BLaER1 treated with 17β-estradiol and CSF1 and Interleukin-3, amounts not matched to agents 10 nM and 100 nM (cell line): Measurements from ENCODE around the gene GPC3.

Experiments
- H3K27ac ChIP-seq, 11 experiments: shearing (Covaris generic); formaldehyde crosslinking; 2 replicates each; pipeline ENCODE4 v1.8.1; 2022
- H3K27me3 ChIP-seq, 11 experiments: shearing (Covaris generic); formaldehyde crosslinking; 2 replicates each; pipeline ENCODE4 v1.8.1; 2022
- H3K36me3 ChIP-seq, 11 experiments: shearing (Covaris generic); formaldehyde crosslinking; 2 replicates each; pipeline ENCODE4 v1.8.1; 2022
- H3K4me1 ChIP-seq, 10 experiments: shearing (Covaris generic); formaldehyde crosslinking; 2 replicates each; pipeline ENCODE4 v1.8.1; 2022
- H3K4me2 ChIP-seq, 11 experiments: shearing (Covaris generic); formaldehyde crosslinking; 2 replicates each; pipeline ENCODE4 v1.8.1; 2022
- H3K4me3 ChIP-seq, 10 experiments: shearing (Covaris generic); formaldehyde crosslinking; 2 replicates each; pipeline ENCODE4 v1.8.1; 2022
- H3K9ac ChIP-seq, 11 experiments: shearing (Covaris generic); formaldehyde crosslinking; 2 replicates each; pipeline ENCODE4 v1.8.1; 2022
- H3K9me3 ChIP-seq, 11 experiments: shearing (Covaris generic); formaldehyde crosslinking; replicated peaks in 1 of 11; 2 replicates each; pipeline ENCODE4 v1.8.1; 2022
- H4K20me1 ChIP-seq, 11 experiments: shearing (Covaris generic); formaldehyde crosslinking; 2 replicates each; pipeline ENCODE4 v1.8.1; 2022
- Cebpa-rat ChIP-seq, 11 experiments: shearing (Covaris generic); IDR thresholded peaks; 2 replicates each; pipeline ENCODE4 v1.8.1; 2022

The GPC3 gene

GRCh38 chrX:133985164-133985966, at the start of gene GPC3:
Gene GPC3 (minus strand): TSS chrX:133985594.
- H4K20me1 ChIP-seq = no peaks in the 10 kb centered on the region; a peak in 1 of 22 replicates
- H3K4me1 ChIP-seq = no peaks in the 10 kb centered on the region
- H3K36me3 ChIP-seq = no peaks in the 10 kb centered on the region
- H3K4me3 ChIP-seq = no peak within 1 kb of the TSS
- no peak within 1 kb of the TSS for H3K27ac ChIP-seq
- H3K9me3 ChIP-seq = peaks cover 14 to 36% (median 30%) of the 10 kb centered on the region in 11 experiments
- TF ChIP-seq Cebpa-rat (IDR thresholded peaks at IDR 0.05) = no peak
- peaks cover 53 to 92% (median 83%) of the 10 kb centered on the region in 11 experiments for H3K27me3 ChIP-seq
- H3K4me2 ChIP-seq = no peak within 1 kb of the TSS
- H3K9ac ChIP-seq = no peak within 1 kb of the TSS

- no peak for TF ChIP-seq Cebpa-rat (IDR thresholded peaks at IDR 0.05)
- peaks cover 70 to 92% (median 89%) of the 10 kb centered on the region in 11 experiments for H3K27me3 ChIP-seq
- H3K36me3 ChIP-seq = no peaks in the 10 kb centered on the region
- H3K27ac ChIP-seq = no peak overlapping the region
- H3K4me3 ChIP-seq = no peak overlapping the region
- H3K9ac ChIP-seq = no peak overlapping the region
- H3K4me1 ChIP-seq = no peaks in the 10 kb centered on the region
- no peaks in the 10 kb centered on the region; a peak in 2 of 22 replicates for H4K20me1 ChIP-seq
- no peak overlapping the region for H3K4me2 ChIP-seq
- peaks cover 0 to 8% (median 0%) of the 10 kb centered on the region in 11 experiments; a peak in 2 of 22 replicates for H3K9me3 ChIP-seq
These were observed 47.0 kb upstream of the GPC3 start for GRCh38 chrX:134032441-134032840.

GRCh38 chrX:134026565-134027311, 41.3 kb upstream of the GPC3 start:
- Histone ChIP-seq H3K27me3 (peaks cover 78 to 95% (median 93%) of the 10 kb centered on the region in 11 experiments), H3K27ac (no peak overlapping the region), H4K20me1 (no peaks in the 10 kb centered on the region; a peak in 2 of 22 replicates), H3K4me2 (peak overlapping the region in 10 of 11 experiments; percentile 2 to 72 (median 45); a peak in 16 of 22 replicates), H3K36me3 (no peaks in the 10 kb centered on the region), H3K9me3 (no peaks in the 10 kb centered on the region), H3K4me1 (peaks cover 0 to 20% (median 0%) of the 10 kb centered on the region in 10 experiments; a peak in 6 of 20 replicates), H3K4me3 (peak overlapping the region in 3 of 10 experiments; percentile 5 to 23 (median 22); a peak in 2 of 20 replicates), H3K9ac (peak overlapping the region in 1 of 11 experiments; percentile 7; a peak in 1 of 22 replicates)
- no peak for TF ChIP-seq Cebpa-rat (IDR thresholded peaks at IDR 0.05)

- TF ChIP-seq Cebpa-rat (IDR thresholded peaks at IDR 0.05) = no peak
- H3K27ac ChIP-seq = no peak overlapping the region
- H3K27me3 ChIP-seq = peaks cover 81 to 95% (median 93%) of the 10 kb centered on the region in 11 experiments
- H3K9ac ChIP-seq = peak overlapping the region in 1 of 11 experiments; percentile 7; a peak in 1 of 22 replicates
- peak overlapping the region in 10 of 11 experiments; percentile 2 to 72 (median 45); a peak in 16 of 22 replicates for H3K4me2 ChIP-seq
- peaks cover 0 to 20% (median 0%) of the 10 kb centered on the region in 10 experiments; a peak in 6 of 20 replicates for H3K4me1 ChIP-seq
- H3K36me3 ChIP-seq = no peaks in the 10 kb centered on the region
- H3K4me3 ChIP-seq = peak overlapping the region in 2 of 10 experiments; percentile 5 to 23; a peak in 1 of 20 replicates
- no peaks in the 10 kb centered on the region for H3K9me3 ChIP-seq
- no peaks in the 10 kb centered on the region; a peak in 2 of 22 replicates for H4K20me1 ChIP-seq
These were observed 40.7 kb upstream of the GPC3 start for GRCh38 chrX:134025986-134026545.

GRCh38 chrX:134024686-134025377, 39.4 kb upstream of the GPC3 start:
- Histone ChIP-seq H3K36me3 (no peaks in the 10 kb centered on the region), H3K9ac (no peak overlapping the region), H3K27ac (peak overlapping the region in 2 of 11 experiments; percentile 40 to 50; a peak in 2 of 22 replicates), H4K20me1 (no peaks in the 10 kb centered on the region; a peak in 1 of 22 replicates), H3K27me3 (peaks cover 87 to 100% (median 96%) of the 10 kb centered on the region in 11 experiments), H3K4me2 (peak overlapping the region in 4 of 11 experiments; percentile 6 to 30 (median 14); a peak in 4 of 22 replicates), H3K9me3 (no peaks in the 10 kb centered on the region), H3K4me3 (no peak overlapping the region), H3K4me1 (peaks cover 0 to 20% (median 0%) of the 10 kb centered on the region in 10 experiments; a peak in 6 of 20 replicates)
- no peak for TF ChIP-seq Cebpa-rat (IDR thresholded peaks at IDR 0.05)

GRCh38 chrX:134023851-134024281, 38.5 kb upstream of the GPC3 start:
- Histone ChIP-seq H3K9ac (no peak overlapping the region), H3K4me3 (no peak overlapping the region), H3K4me2 (peak overlapping the region in 3 of 11 experiments; percentile 12 to 30 (median 17); a peak in 4 of 22 replicates), H3K27me3 (peaks cover 88 to 100% (median 98%) of the 10 kb centered on the region in 11 experiments), H3K36me3 (no peaks in the 10 kb centered on the region), H3K4me1 (peaks cover 0 to 20% (median 0%) of the 10 kb centered on the region in 10 experiments; a peak in 6 of 20 replicates), H3K9me3 (no peaks in the 10 kb centered on the region), H4K20me1 (no peaks in the 10 kb centered on the region; a peak in 1 of 22 replicates), H3K27ac (peak overlapping the region in 3 of 11 experiments; percentile 40 to 50 (median 47); a peak in 5 of 22 replicates)
- no peak for TF ChIP-seq Cebpa-rat (IDR thresholded peaks at IDR 0.05)

GRCh38 chrX:134020910-134021309, 35.5 kb upstream of the GPC3 start:
- H3K4me1 ChIP-seq = peaks cover 0 to 20% (median 0%) of the 10 kb centered on the region in 10 experiments; a peak in 6 of 20 replicates
- H3K27ac ChIP-seq = no peak overlapping the region
- no peaks in the 10 kb centered on the region for H3K9me3 ChIP-seq
- no peak for TF ChIP-seq Cebpa-rat (IDR thresholded peaks at IDR 0.05)
- H4K20me1 ChIP-seq = no peaks in the 10 kb centered on the region; a peak in 1 of 22 replicates
- H3K27me3 ChIP-seq = peaks cover 82 to 99% (median 97%) of the 10 kb centered on the region in 11 experiments
- no peak overlapping the region for H3K4me3 ChIP-seq
- no peak overlapping the region for H3K4me2 ChIP-seq
- H3K9ac ChIP-seq = no peak overlapping the region
- no peaks in the 10 kb centered on the region for H3K36me3 ChIP-seq
